ENCODE data around the gene PRG3.

Gene PRG3

GRCh38 chr11:57359896-57360690 is 20.9 kb downstream of the PRG3 start:
- no peak for DNase-seq (ENCODE audit: low read depth in 2 of 2)

DNA sequence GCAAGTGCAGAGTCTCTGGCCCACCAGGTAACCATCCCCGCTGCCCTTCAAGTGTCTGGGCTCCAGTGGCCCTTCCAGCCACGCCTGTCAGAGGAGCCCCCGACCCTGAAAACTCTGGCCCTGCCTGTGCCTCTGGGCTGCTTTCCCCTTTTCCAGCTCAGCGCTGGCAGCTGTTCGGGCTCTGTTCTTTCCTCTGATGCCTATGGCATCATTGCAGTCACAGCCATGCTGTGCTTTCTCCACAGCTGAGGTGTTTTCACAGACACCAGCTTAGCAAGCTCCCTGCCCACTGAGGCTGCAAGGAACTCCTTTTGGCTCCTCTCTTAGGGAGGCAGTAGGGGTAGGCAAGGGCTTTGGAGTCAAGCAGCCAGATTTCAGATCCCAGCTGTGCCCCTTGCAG is 21.6 kb downstream of the PRG3 start:
- no peak for DNase-seq (ENCODE audit: low read depth in 2 of 2)

GRCh38 chr11:57358991-57359390 is 22.0 kb downstream of the PRG3 start:
- DNase-seq (ENCODE audit: low read depth in 2 of 2) = no peak

DNA sequence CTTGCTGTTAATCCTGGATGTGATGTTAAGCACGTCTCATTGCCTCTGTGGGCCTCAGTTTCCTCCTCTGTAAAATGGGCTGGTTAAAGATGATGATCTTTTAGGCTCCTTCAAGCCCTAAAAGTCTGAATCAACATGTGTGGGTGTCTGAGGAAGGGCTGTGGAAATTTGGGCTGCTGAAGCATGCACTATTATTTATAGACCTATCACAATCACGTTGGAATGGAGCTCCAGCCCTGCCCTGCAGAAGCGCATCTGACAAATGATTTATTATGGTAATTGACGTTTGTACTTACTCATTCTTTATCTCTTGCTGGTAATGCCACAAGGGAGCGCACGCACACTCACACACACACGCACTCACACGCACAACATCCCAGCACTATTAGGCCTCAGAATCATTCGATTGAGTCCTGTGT is 22.4 kb downstream of the PRG3 start:
- DNase-seq (ENCODE audit: low read depth in 2 of 2) = no peak

DNA sequence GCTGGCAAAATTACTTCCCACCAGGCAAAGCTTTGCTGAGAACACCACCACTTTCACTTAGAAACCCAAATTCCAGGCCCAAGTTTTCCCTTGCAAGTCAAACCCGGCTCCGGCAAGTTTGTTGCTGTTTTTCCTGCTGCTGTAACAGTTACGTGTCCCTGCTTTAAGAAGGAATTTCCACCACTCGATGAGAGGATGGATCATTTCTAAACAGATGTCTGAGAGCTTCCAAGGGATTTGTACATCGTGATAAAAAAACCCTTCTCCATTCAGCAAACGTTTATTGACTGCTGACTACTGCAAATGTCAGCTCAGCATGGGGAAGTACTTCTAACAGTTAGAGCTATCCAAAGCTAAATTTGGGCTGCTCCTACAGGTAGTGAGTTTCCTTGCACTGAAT is 23.1 kb downstream of the PRG3 start:
- no peak for DNase-seq (ENCODE audit: low read depth in 2 of 2)

GRCh38 chr11:57357310-57357709 is 23.6 kb downstream of the PRG3 start:
- no peak for DNase-seq (ENCODE audit: low read depth in 2 of 2)

DNA sequence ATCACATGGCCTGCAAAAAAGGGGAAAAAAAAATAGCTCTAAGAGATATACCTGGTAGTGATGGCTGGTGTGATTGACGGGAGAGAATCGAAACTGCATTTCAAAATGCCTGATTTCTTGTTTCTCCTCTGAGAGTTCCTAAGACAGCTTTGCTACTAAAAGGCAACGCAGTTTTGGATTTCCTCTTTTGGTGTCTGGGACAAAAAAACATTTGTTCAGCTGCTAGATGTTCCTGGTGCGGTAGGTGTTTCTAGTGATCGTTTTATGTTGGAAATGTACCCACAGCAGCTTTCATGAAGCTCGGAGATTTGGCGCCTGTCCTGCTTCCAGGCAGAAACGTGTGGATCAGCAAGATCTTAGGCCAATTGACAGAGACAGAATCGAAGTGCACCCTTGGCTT is 24.7 kb downstream of the PRG3 start:
- DNase-seq (ENCODE audit: low read depth in 2 of 2) = no peak

GRCh38 chr11:57354699-57355098 is 26.3 kb downstream of the PRG3 start:
- DNase-seq (ENCODE audit: low read depth in 2 of 2) = no peak

DNA sequence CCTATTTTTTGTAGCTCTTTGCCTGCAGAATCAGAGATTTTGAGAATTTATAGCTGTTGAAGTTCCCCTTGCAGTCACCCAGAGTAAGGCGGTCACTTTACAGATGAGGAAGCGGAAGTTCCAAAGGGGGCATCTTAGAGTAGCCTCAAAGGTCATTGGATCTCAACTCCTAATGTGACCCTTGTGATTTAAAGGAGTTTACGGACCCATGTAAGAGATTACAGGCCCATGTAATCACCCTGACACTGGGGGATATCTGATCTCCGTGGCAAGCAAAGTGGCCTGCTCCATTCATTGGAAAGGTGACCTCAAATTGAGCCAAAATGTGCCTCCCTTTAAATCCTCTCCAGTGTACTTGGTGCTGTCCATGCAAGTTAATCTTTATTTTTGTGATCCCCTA is 27.1 kb downstream of the PRG3 start:
- DNase-seq (ENCODE audit: low read depth in 2 of 2) = no peak

- DNase-seq (ENCODE audit: low read depth in 2 of 2) = no peak
Measured at GRCh38 chr11:57353446-57353845, 27.5 kb downstream of the PRG3 start.

- no peak for DNase-seq (ENCODE audit: low read depth in 2 of 2)
Measured at GRCh38 chr11:57353036-57353435, 27.9 kb downstream of the PRG3 start.

DNA sequence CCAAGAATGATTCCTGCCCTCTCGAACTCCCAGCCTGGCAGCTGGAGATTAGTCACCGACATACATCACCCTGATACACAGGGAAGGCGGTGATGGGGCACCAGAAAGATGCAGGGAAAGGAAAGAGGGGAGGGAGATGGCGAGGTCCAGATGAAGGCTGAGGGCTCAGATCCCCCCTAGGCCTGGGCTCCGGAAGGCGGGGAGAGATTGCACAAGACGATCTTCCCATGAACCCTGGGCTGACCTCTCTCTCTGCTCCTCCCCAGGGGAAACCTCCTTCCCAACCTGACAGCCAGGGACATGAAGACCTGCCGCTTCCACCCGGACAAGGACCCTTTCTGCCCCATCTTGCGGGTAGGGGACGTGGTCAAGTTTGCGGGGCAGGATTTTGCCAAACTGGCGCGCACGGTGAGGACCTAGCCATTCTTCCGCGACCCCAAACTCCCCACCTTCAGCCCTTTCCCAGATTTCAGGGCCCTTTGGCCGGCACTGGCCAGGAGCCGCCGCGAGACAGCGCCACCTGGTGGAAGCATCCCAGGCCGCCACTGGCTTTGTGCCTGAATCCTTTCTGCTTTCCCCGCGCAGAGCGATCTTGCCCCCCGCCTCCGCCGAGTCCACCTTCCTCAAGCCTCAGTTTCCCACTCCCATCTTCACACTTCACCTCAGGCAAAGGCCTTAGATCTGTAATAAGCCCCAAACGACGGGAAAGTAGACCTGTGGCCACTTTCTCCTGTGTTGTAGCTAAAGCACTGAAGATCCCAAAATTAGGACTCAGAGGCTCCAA is 31.3 kb downstream of the PRG3 start:
- peak; percentile 53 to 56 for DNase-seq (ENCODE audit: low read depth in 2 of 2)

DNA sequence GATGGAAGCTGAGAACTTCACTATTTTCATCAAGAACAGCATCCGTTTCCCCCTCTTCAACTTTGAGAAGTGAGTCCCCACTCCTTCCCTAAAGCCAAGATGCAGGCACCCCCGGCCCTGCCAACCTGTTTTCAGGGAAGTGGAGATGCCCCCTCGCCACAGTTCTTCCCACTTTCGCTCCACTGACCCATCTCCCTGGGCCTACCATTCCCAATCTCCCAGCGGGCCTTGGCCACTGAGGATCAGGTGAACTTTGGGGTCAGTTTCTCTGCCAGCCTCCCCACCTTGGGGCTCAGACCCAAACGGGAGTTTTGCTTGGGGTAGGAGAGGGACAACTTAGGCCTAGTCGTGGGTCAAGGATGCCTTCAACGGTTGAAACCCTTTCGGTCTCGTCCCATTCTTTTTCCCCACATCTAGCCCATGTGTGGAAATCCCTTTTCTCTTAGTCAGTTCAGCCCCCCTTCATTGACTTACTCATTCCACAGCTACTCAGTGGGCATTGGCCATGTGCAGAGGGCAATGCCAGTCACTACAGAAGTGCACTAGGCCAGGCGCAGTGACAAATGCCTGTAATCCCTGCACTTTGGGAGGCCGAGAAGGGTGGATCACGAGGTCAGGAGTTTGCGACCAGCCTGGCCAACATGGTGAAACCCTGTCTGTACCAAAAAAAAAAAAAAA is 32.2 kb downstream of the PRG3 start:
- DNase-seq (ENCODE audit: low read depth in 2 of 2) = no peak

GRCh38 chr11:57348052-57348451 is 32.9 kb downstream of the PRG3 start:
- DNase-seq (ENCODE audit: low read depth in 2 of 2) = no peak

GRCh38 chr11:57347336-57347735 is 33.6 kb downstream of the PRG3 start:
- no peak for DNase-seq (ENCODE audit: low read depth in 2 of 2)

- DNase-seq (ENCODE audit: low read depth in 2 of 2) = peak; percentile 38 to 59
Measured at GRCh38 chr11:57345555-57346211, 35.3 kb downstream of the PRG3 start.

- DNase-seq (ENCODE audit: low read depth in 2 of 2) = no peak
Measured at GRCh38 chr11:57344826-57345225, 36.1 kb downstream of the PRG3 start.

DNA sequence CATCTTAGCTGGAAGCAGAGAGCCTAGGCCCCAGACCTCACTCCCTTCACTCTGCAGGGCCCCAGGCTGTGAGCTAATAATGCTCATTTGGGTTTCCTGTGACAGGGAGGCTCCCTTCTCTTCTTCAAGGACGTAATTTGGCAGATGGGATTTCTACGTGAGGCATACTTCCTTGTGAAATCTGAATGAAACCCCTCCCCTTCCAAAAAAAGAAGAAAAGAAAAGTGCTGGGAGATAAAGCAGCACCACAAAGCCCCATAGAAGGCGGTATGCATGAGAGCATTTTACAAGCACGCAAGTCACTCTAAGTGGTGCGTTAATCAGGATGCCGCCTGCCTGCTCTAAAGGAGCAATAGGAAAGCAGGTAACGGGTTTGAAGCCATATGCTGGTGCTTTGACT is 37.1 kb downstream of the PRG3 start:
- no peak for DNase-seq (ENCODE audit: low read depth in 2 of 2)

DNA sequence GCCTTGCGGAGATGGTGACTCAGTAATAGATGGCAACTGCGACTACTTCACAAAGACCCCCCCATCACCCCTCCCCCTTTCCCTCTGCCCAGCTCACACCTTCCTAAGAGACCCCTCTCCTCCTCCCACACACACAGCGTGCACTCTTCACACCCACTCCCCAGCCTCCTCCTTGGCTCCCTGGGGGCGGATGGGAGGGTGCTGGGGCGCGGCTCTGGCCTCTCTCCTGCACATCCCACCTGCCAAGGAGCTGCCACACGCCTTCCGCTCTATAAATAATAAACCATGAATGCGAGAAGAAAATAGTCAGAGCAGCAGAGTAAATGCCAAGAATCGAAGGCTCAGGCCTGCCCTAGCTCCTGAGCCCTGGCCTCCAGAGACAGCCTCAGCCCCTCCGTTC is 38.2 kb downstream of the PRG3 start:
- no peak for DNase-seq (ENCODE audit: low read depth in 2 of 2)

DNA sequence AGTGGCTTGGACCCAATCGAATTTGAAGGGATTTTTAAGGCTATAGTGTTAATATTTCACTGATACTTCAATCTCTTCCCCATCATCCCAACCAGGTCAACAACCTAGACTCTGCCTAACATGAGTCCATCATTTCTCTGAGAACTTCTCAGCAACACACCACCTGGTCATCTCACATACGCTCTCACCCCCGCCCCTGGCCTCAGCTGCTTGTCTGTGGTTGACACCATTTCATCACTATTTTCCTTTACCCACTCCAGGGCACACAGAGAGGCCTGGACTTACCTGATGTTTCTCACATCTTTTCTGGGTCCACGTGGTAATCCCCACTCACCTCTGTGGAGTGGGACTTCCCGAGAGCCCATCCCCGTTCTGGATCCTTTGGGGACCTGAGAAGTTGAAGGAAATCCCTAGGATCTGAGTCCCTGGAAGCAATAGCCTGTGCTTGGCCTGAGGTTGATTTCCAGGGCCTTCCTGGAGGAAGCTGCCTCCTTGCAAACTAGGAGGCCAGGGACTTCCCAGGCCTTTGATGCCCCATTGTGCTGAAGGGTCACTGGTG is 39.6 kb downstream of the PRG3 start:
- DNase-seq (ENCODE audit: low read depth in 2 of 2) = no peak

DNA sequence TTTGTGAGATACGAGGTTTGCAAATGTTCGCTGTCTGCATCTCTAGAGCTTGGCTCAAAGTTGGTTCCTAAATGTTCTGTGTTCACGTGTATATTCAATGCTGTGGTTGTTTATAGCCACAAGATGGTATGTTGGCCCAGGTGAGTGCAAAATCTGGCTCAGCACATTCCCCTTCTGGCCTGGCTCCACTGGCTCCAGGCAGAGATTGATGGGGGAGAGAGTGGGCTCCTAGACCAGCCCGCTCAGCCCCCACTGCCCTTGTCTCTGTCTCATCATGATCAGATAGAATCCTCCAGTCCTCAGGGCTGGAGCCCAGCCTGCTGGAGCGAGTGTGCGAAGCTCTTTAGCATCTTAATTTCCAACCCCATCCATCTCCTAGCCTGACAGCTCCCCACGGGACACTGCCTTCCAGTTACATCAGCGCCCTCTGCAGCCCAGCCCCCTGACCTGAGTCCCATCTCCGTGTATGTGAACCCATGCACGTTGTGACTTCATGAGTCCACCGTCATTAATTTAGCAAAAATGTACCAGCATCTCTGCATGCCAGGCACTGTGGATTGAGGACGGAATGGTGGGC is 40.8 kb downstream of the PRG3 start:
- no peak for DNase-seq (ENCODE audit: low read depth in 2 of 2)

Data from stimulated activated CD8-positive, alpha-beta memory T cell treated with anti-CD3 and anti-CD28 coated beads, Interleukin-2, amount 100 ng/mL, for 48 hours (primary cell).